ENCODE measurements around the gene ZDHHC22.
A peak's percentile ranks its signal among the peaks of the same experiment; 100 is the strongest.
"Not testable (repeated sequence)": the region's sequence is repeated elsewhere in the genome, so short reads cannot be mapped to it uniquely, and the experiment has no call there.

Gene ZDHHC22, protein sequence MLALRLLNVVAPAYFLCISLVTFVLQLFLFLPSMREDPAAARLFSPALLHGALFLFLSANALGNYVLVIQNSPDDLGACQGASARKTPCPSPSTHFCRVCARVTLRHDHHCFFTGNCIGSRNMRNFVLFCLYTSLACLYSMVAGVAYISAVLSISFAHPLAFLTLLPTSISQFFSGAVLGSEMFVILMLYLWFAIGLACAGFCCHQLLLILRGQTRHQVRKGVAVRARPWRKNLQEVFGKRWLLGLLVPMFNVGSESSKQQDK

DNA sequence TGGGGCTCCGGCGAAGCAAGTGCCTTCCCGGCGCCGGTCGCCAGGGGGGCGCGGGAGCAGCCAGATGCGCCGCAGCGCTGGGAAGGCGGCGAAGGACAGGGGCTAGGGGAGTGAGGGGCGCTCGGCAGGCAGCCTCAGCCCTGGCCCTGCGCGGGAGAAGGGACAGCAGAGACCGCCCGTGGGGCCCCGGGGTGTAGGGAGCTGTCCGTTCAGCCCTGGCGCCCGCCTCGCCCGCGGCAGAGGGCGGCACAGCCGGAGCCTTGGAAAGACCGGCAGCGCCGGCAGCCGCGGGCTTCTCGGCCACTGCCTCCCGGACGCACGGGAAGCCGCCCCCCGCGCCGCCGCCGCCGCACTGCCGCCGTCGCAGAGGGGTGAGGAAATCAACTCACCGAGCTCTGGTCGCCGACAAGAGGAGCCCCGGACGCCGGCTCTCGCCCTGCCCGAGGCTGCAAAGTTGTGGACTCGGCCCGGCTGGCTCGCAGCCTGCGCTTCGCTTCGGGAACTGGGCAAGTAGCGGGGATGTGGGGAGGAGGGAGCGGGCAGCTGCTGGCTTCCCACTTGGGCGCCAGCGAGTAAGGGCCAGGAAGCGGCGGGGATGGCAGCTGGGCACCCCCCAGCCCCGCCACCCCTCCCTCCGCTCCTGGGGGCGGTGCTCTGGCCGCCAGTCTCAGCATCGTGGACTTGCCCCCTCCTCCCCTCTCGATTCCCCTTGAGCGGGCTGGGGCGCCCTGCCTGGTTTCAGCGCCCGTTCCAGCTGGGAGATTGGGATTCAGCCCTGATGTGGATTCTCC lies at the start of gene ZDHHC22:
ZDHHC22 (minus strand) TSS at position 578 of the 791 bp plus-strand sequence. CDS start 2,053 bp downstream, outside the sequence.
- peak; percentile 65 for DNase-seq

DNA sequence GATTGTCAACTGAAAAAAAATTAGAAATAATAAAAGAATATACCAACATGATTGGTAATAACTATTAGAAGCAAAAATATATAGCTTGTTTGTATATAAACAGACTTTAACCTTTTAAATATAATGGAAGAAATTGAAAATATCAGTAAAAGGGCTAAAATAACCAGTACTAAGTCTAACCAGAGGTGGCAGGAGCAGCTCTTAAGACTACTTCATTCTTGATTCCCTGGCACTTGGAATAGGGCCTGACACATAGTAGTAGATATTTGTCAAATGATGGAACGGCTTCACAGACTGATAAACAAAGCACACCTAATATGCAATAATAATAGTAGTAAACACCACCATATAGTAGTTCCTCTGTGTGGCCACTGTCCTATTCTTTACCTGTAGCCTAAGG lies 49.4 kb upstream of the ZDHHC22 start:
- no peak for DNase-seq

DNA sequence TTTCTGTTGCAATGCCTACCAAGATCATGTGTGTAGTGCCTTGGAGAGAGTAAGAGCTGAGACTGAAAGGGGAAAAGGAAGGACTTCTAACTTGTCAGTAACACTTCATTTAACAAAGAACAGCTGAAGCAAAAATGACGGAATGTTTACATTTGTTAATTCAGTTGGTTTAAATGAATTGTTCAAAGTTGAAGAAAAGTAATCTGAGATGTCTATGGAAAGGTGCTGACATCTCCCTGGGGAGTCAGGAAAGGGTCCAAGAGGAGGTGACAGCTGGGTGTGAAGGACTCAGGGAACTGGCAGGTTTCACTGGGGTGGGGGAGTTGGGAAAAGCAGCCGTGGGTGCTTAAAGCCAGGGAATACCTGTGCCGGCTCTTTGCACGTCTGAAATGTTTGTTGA lies 47.9 kb upstream of the ZDHHC22 start:
- no peak for DNase-seq

DNA sequence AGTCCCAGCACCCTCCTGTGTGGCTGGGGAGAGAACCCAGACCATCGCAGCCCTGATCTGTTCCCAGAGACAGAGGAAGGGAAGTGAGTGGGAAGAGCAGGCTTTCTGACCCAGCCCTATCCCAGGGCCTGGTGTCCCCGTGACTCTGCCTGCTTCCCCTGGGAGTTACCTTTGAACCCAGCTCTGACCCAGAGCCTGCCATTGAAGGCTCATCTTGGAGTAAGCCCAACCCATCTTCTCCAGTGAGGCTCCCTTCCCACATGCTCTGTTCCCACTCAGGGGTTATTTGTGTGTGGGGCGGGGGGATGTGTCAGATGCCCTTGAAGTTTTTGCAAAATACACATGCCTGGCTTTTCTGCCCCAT lies 46.0 kb upstream of the ZDHHC22 start:
- DNase-seq = no peak

DNA sequence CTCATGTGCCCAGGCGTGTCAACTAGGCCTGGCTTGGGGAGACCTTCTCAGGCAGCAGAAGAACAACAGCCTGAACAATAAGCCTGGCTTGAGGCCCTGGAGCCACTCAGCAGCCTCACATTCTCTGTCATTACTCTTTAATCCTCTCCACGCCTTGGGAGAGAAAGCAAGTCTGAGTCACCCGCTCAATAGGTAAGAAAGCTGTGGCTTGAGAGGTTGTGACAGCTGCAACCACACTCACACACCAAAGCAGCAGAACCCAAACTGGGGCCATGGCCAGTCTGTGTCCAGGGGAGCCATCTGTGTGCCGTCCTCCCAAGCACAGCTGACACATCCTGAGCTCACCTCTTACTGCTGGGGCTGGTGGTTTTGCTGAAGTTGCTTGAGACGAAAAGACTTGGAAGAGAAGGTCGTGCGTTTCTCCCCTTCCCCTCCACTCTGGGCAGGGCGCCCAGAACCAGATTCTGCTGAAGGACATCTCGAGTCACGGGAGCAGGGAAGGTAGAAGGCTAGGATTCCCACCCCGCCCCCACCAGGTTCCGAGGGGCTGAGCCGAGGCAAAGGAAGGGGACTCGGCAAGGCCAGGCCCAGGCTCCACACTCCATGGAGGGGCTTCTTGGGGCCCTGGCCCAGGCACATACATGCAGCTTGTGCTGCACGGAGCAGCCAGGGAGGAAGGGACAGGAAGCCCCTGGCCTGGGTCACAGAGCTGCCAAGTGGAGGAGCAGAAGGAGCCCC lies 45.5 kb upstream of the ZDHHC22 start:
- DNase-seq = no peak

DNA sequence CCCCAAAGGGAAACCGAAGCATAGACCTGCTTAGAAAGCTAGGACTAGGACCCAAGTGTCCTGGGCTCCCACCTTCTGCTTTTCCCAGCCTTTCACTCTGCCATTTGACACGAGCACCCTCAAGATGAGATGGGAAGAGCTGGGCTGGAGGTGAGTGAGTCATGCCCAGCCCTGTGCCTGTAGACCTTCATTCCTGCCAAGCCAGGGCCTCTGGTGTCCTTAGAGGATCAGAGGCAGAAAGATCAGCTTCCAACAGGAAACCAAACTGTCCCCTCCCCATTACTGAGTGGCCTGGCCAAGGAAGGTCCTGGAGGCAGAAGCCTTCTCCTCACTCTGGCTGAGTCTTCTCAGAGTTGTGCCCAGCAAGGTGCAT lies 43.5 kb upstream of the ZDHHC22 start:
- no peak for DNase-seq

DNA sequence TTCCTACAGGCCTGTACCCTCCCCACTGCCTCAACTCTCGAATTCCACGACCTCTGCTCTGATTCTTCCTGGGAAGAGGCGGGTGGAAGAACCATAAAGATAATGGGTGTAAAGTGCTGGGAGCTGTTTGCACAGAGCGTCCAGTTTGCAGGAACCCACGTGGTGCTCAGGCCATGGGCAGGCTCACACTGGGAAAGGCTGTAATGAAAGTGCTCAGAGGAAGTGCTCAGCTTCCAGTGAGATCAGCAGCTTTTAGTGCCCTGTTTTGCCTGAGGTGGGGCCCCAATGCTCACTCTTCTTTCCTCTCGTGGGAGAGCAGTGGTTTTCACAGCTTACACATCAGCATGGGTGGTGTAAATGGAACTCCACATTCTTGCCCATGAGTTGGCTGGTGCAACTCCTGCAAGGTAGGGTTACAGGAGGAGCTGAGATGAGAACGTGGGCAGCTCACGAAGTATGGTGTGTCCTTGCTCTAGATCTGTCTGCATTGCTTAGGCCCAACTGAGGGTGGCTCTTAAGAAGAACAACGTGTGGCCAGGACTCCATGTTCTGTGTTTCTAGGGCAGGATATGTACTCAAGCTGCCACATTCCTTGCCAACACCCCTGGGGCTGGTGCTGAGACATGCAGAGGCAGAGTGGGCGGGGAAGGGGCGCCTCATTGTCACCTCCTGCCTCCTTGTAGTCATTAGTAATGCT lies 43.0 kb upstream of the ZDHHC22 start:
- DNase-seq = no peak

DNA sequence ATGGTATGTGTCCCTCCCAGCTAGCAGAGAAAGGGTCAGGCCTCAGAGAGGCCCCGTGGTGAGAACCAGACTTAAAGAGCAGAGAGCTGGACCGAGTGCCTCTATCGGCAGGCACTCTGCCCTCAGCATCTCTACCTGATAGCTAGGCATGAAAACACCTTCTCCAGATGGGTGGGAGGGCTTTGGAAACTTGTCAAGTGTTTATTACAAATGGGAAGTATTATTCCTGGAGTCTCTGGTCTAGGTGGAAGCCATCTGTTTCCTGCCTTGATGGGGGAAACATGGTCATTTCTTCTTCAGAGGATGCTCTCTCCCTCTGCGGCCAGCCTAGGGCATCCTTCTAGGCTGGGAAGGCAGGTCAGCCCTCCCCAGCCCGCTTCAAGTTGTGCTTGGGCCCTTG lies 42.3 kb upstream of the ZDHHC22 start:
- DNase-seq = no peak

DNA sequence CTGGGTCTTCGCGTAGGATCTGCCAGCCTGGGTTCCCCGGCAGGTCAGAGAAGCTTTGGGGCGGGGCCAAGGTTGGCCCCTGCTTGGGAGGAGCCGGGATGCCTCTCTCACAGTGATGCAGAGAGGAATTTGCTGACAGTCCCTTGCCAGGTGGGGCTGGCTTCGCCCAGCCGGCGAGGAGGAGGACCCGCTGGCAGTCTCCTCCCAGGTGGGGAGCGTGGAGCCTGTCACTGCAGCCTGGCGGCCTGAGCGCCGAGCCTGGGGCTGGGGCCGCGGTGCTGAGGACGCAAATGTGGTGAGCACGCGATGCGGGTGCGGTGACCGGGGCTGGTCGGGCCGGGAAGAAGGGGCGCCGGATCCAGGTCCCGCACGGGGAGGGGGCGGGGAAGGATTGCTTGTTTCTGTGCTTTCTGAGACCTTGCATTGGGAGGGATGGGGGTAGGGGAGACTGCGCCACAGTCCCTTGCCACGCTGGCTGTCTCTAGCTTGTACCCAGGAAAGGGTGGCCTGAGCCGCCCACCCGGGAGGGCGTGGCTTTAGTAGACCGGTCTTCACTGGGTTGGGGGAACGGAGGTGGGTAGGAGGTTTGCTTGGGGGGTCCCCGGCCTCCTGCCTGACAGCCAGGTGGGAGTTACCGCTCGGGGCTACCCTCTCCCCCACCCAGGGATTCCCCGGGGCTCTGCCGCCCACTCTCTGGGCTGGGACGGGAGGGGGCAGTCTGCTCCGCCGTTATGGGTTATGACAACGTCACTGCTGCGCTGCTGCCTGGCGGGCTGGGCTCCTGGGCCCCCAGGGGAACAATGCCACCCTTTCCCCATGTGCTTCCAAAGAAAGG lies 40.2 kb upstream of the ZDHHC22 start, which contains the start of gene TMEM63C:
TMEM63C (plus strand) TSS at position 196 of the 835 bp plus-strand sequence. CDS start 37,016 bp downstream, outside the sequence.
- peak; percentile 96 for DNase-seq

DNA sequence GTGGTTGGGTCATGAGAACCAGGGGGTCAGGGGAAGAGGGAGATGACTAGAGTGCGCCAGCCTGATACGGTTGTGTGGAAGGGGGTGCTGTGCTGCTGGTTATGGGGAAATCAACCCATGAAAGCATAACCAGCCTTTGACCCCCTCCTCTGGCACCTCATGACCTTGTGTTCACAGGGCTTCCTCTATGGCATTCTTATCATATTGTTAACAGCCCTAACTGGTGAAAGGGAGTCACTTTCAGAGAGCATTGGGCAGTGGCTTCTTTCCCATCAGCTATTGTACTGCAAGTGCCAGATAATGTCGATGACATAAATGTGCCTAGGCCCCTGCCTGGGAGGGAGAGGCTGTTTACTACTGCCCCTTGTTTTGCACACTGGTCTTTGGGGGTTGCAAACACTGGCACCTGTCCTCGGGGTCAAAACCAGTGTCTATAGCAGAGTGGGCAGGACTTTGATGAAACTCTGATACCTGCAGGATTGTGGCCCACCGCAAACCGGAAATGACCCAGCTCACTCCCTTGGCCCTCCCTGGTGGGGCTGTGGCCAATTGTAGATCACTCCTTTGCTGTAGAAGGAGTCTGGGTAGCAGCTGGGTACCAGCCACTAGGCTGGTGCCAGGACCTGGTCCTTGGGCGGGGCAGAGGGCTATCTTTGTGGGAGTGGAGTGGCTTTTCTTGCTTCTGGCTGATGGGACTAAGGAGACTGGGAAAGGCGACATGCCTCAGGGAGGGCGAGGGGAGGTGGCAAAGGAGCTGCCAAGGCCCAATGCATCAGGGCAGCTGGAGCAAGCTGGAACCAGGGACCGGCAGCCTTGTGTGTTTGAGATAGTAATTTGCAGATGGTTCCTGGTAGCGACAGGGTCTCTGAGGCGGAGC lies 39.4 kb upstream of the ZDHHC22 start:
- DNase-seq = no peak

DNA sequence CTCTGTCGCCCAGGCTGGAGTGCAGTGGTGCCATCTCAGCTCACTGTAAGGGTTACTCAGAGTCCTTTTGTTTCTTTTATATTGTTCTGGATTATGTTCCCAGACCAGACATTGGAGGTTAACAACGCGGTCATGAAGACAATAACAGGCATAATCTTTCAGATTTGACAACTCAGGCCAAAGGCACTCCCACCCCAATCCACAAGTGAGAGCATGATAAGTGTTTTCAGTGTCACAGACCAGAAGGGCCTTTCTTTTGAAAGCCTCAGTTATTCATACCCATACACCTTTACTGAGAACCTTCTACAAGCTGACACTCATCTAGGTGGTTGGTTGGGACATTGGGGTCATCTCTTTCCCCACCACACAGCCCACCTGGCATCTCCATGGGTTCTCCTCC lies 37.1 kb upstream of the ZDHHC22 start:
- no peak for DNase-seq

DNA sequence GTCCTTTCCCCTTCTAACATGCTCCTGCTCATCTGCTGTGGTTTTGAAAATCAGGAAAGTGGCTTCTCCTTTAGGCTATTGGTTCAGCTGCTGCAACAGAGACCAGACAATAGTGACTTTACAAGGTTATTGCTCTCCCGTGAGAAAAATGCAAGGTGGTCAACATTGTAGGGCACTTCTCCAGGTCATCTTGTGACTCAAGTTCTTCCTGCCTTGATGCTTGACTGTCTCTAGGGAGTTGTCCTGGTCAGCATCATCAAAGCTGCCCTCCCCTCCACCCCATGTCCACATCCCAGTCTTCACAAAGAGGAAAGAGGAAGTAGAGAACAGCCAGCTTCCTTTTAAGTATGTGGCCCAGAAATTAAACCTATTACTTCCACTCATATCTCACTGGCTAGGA lies 36.1 kb upstream of the ZDHHC22 start:
- DNase-seq = no peak

DNA sequence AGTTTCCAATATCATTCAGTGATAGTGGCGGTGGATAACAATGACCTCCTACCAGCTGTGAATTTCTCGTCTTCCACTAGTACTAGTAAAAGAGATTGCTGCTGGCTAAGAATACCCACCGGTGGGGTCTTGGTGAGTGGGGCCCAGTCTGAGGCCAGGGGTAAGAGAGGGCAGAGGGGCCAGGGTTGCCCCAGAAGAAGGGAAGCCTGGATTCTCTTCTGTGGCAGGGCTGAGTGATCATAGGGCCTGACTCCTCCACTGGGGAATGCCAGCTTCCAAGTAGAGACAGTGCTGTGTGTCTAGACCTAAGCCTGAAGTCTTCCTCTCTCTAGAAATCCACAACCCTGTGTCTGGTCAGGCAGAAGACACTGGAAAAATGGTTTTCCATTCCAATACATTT lies 34.3 kb upstream of the ZDHHC22 start:
- no peak for DNase-seq

DNA sequence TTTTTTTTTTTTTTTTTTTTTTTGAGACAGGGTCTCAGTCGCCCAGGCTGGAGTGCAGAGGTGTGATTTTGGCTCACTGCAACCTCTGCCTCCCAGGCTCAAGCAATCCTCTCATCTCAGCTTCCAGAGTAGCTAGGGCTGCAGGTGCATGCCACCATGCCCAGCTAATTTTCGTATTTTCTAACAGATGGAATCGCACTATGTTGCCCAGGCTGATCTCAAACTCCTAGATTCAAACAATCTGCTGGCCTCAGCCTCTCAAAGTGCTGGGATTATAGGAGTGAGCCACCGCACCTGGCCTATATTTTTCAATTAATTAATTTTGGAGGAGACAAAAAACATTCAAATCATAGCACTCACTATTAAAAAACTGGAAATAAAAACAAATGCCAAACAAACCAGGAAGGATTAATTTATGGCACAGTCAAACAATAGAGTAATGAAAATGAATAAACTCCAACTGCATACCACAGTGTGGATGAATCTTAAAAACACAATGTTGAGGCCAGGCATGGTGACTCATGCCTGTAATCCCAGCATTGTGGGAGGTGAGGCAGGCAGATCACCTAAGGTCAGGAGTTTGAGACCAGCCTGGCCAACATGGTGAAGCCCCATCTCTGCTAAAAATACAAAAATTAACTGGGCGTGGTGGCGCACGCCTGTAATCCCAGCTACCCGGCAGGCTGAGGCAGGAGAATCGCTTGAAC lies 32.5 kb upstream of the ZDHHC22 start:
- not testable (repeated sequence) for DNase-seq

DNA sequence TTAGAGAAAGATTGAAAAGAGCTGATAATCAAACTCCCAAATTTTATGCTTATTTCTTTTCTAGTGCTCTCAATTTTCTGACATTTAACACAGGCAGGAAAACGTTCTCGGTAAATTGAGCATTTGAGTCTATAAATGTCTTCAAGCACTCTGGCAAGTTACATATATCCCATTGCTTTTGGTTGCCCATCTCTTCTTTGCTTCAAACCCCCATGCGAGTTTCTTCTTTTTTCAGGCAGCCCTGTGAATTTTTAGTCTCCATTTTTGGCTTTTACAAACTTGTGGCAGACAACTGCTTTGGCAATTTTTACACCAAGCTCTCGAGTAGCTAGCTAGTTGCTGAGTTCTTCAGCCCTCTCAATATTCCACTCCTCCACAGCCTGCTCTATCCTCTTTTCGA lies 31.3 kb upstream of the ZDHHC22 start:
- DNase-seq = no peak

DNA sequence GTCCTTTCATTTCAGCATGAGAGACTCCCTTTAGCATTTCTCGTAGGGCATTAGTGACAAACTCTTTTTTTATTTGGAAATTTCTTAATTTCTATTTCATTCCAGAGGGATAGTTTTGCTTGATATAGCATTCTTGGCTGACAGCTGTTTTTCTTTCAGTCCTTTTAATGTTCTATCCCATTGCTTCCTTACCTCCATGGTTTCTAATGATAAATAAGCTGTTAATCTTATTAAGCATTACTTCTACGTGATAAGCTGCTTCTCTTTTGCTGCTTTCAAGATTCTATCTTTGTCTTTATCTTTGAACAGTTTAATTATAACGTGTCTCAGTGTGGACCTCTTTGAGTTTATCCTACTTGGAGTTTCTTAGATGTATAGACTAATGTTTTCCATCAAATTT lies 28.5 kb upstream of the ZDHHC22 start:
- no peak for DNase-seq

DNA sequence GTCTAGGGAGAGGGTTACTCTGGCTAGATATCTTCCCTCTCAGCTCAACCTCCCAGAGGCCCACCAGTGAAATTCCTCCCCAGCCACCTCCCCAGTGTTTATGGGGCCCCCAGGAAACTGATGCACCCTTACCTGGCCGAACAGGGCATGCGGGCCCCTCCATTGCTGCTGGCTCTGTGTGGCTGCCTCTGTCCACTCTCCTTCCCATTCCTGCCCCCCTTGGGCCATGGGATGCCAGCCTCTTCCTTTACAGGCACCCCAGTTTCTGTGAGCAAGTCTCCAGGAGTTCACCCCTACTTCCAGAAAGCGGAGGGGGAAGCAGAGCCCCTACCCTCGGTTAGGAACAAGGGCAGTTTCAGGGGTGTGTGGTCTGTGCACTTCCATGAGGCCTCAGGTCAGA lies 19.4 kb upstream of the ZDHHC22 start:
- DNase-seq = no peak

DNA sequence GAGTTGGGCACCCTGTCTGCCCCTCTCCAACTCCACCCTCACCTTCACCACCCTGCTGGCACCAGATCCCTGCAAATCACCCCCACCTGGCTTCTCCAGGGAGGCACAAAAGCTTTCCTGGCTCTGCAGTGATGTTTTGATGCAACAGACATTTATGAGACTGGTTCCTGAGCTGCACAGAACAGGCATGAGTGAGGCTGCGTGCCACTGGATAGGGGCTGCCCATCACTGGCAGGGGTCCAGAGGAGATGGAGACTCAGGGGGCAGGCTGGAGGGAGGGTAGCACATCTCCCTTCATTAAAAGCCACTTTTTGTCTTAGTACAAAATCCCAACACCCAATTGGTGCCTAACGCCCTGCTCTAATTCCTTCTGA lies 17.3 kb upstream of the ZDHHC22 start:
- peak; percentile 50 for DNase-seq

DNA sequence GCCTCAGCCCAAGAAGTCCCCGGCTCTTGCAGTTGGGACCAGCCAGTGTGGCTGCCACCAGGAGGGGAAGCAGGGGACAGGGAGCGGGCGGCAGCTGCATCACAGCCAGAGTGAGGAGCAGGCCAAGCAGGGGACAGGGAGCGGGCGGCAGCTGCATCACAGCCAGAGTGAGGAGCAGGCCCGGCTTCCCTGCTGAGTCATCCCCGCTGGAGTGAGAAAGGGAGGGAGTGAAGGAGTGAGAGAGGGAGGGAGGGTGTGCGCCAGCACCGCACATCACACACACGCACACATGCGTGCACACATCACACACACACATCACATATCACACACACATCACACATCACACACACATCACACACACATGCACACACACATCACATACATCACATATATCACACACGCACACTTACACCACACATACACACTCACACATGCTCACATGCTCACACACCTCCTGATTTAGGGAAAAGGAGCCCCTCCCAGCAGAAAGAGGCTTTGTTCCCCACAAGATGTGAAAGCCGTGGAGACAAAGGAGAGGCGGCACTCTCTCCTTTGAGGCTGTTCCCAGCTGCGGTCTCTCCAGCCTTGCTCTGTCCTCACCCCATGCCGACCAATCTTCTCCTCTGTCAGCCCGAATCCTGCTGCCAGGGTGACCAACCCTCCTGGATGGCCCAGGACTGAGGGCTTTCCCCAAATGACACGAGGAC lies 16.7 kb upstream of the ZDHHC22 start:
- peak; percentile 77 for DNase-seq

DNA sequence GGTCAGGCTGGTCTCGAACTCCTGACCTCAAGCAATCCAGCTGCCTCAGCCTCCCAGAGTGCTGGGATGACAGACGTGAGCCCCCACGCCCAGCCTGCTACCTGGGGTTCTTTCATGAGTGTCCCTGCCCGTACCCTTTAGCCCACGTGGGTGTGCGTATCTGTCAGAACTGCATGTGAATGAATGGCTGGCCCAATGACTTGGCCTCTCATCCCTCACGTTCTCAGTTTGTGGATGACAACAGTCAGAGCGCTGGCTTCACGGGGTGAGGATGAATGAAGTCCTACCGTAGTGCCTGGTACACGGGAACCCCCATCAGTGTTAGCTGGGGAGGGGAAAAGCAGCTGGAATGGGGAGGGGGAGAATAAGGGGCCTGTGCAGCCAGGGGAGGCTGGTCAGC lies 16.1 kb upstream of the ZDHHC22 start:
- DNase-seq = no peak

All from NCI-H1105 (cell line).